ENCODE data around the gene PDAP1. TPM values are rescaled to one million over a fixed set of nuclear protein-coding genes. Genes with fewer than 3 reads are reported as not detected.
A peak's percentile ranks its signal among the peaks of the same experiment; 100 is the strongest.
"Not testable (repeated sequence)": the region's sequence is repeated elsewhere in the genome, so short reads cannot be mapped to it uniquely, and the experiment has no call there.

The PDAP1 gene
- total and polyA plus RNA-seq, 9 donors = 31.1 to 155 (median 83.9) TPM

DNA sequence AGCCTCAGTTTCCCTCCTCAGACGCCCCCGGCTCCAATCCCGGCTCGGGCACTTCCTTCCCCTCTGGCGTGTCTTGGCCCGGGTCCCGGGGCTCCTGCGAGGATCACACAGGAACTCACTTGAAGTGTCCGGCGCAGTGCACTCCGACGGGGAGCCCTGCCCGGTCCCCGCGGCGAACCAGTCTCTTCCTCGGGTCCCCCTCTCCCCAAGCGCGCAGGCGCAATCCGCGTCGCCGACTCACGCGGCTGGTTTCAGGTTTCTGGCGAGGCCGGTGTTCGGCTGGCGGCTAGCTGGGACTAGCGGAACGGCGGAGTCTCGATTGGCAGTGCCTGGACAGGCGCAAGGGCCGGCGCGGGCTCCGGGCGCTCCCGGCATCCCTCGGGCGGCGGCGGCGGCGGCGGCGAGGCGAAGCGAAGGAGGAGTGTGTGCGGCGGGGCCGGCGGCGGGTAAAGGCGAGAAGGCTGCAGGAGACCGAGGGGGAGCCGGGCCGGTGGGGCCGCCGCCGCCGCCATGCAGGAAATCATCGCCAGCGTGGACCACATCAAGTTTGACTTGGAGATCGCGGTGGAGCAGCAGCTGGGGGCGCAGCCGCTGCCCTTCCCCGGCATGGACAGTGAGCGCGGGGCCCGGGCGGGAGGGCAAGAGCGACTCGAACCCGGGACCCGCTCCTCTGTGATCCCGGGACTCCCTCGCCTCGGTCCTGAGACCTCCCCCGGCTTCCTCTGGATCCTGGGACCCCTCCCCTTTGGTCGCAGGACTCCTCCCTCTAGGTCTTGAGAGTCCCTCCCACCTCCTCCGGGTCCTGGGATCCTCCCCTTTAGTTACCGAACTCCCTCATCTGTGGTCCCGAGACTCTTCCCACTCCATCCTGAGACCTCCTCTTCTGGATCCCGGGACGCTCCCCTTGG is 30.4 kb upstream of the PDAP1 start, which contains the start of the genes CPSF4 and PTCD1:
TSS of gene CPSF4 (plus strand) at position 371 of the 908 bp plus-strand sequence. CDS start at position 511, 140 bp downstream.
TSS of gene PTCD1 (minus strand) at position 226 of the 908 bp plus-strand sequence. CDS start 3,556 bp downstream, outside the sequence.
- Histone ChIP-seq H3K27ac (peak within 1 kb of the TSS; percentile 56 to 68), H3K4me3 (peak within 1 kb of the TSS; percentile 94)
- 0 to 1% (median 0%) methylated on average over 53 to 89 of the region's 89 CpGs for WGBS, 3 donors

DNA sequence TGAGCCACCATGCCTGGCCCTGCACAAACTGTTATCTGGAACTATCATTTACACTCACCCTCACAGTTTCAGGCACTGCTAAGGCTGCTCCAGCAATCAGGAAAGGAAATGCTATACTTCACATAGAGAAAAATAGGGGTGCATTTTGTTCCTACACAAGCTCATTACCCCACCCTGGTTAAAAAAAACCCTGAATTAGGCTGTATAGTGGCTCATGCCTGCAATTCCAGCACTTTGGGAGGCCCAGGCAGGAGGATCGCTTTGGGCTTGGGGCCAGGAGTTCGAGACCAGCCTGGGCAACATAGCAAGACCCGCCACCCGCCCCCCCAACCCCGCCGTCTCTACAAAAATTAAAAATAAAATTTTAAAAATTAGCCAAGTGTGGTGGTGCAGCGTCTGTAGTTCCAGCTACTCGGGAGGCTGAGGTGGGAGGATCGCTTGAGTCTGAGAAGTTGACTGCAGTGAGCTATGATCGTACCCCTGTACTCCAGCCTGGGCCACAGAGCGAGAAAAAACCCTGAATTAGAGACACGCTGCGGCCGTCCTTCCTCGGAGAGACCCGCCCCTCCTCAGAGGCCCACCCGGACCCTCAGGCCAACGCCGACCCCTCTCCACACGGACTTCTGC is 29.7 kb upstream of the PDAP1 start:
- no peak for TF ChIP-seq EP300 (IDR thresholded peaks at IDR 0.05)
- TF ChIP-seq, protein P1, sequence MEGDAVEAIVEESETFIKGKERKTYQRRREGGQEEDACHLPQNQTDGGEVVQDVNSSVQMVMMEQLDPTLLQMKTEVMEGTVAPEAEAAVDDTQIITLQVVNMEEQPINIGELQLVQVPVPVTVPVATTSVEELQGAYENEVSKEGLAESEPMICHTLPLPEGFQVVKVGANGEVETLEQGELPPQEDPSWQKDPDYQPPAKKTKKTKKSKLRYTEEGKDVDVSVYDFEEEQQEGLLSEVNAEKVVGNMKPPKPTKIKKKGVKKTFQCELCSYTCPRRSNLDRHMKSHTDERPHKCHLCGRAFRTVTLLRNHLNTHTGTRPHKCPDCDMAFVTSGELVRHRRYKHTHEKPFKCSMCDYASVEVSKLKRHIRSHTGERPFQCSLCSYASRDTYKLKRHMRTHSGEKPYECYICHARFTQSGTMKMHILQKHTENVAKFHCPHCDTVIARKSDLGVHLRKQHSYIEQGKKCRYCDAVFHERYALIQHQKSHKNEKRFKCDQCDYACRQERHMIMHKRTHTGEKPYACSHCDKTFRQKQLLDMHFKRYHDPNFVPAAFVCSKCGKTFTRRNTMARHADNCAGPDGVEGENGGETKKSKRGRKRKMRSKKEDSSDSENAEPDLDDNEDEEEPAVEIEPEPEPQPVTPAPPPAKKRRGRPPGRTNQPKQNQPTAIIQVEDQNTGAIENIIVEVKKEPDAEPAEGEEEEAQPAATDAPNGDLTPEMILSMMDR (IDR thresholded peaks at IDR 0.05) = no peak
- no peak for TF ChIP-seq POLR2A (IDR thresholded peaks at IDR 0.05)
- peak overlapping the region; percentile 56 to 68 for H3K27ac ChIP-seq
- H3K4me1 ChIP-seq (ENCODE audit: insufficient read depth) = peaks cover 14% of the 10 kb centered on the region
- H3K27me3 ChIP-seq = no peaks in the 10 kb centered on the region
- no peaks in the 10 kb centered on the region for H3K9me3 ChIP-seq
- peak overlapping the region; percentile 94 for H3K4me3 ChIP-seq
- intact Hi-C loops (cut with DNase I) = no loop called here
- WGBS, 3 donors = 10 to 16% (median 11%) methylated on average over 20 of the region's 20 CpGs
- DNase-seq = peak in 2 of 5 donors; percentile 29 to 37
- no peaks in the 10 kb centered on the region for H3K36me3 ChIP-seq

More for the DNA sequence above, 30.4 kb upstream of the PDAP1 start, which contains the start of the genes CPSF4 and PTCD1:
- H3K36me3 ChIP-seq = no peaks in the 10 kb centered on the region
- intact Hi-C loops (cut with DNase I) = no loop called here
- TF ChIP-seq, protein P1 (IDR thresholded peaks at IDR 0.05) = no peak
- TF ChIP-seq EP300 (IDR thresholded peaks at IDR 0.05) = no peak
- peak; percentile 32 for TF ChIP-seq POLR2A (IDR thresholded peaks at IDR 0.05)
- peak; percentile 94 to 97 (median 96) for DNase-seq
- H3K4me1 ChIP-seq (ENCODE audit: insufficient read depth) = peaks cover 14% of the 10 kb centered on the region
- no peaks in the 10 kb centered on the region for H3K9me3 ChIP-seq
- H3K27me3 ChIP-seq = no peaks in the 10 kb centered on the region

DNA sequence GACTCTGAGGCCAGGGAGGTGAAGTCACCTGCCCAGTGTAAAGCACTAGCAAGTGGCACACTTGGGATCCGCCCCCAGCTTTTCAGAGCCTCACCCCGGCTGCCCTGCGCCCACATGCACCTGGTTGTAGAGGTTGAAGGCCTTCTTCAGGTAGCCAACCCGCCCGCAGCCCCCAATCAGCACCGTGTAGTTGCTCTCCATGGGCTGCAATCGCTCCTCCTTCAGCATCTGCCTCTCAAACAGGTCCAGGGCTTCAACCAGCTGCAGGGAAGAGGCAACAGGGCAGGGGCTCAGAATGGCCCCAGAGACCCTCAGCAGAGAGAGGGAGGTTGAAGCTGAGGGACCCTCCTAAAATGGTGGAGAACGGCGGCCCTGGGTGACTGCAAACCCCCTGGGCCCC is 24.8 kb upstream of the PDAP1 start:
- no peaks in the 10 kb centered on the region for H3K27me3 ChIP-seq
- intact Hi-C loops (cut with DNase I) = no loop called here
- no peaks in the 10 kb centered on the region for H3K4me1 ChIP-seq (ENCODE audit: insufficient read depth)
- no peak for DNase-seq
- WGBS, 3 donors = 89 to 95% (median 90%) methylated on average over 9 of the region's 9 CpGs
- H3K9me3 ChIP-seq = no peaks in the 10 kb centered on the region
- TF ChIP-seq EP300 (IDR thresholded peaks at IDR 0.05) (no peak), POLR2A (IDR thresholded peaks at IDR 0.05) (no peak)
- TF ChIP-seq, protein P1 (IDR thresholded peaks at IDR 0.05) = no peak
- no peak overlapping the region for H3K4me3 ChIP-seq
- H3K36me3 ChIP-seq = no peaks in the 10 kb centered on the region
- H3K27ac ChIP-seq = no peak overlapping the region

DNA sequence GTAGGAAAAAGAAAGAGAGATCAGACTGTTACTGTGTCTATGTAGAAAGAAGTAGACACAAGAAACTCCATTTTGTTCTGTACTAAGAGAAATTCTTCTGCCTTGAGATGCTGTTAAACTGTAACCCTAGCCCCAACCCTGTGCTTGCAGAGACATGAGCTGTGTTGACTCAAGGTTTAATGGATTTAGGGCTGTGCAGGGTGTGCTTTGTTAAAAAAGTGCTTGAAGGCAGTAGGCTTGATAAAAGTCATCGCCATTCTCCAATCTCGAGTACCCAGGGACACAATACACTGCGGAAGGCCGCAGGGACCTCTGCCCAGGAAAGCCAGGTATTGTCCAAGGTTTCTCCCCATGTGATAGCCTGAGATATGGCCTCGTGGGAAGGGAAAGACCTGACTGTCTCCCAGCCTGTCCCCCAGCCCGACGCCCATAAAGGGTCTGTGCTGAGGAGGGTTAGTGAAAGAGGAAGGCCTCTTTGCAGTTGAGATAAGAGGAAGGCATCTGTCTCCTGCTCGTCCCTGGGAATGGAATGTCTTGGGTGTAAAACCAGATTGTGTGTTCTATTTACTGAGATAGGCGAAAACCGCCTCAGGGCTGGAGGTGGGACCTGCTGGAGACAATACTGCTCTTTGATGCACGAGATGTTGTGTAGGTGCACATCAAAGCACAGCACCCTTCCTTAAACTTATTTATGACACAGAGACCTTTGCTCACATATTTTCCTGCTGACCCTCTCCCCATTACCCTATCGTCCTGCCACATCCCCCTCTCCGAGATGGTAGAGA is 23.6 kb upstream of the PDAP1 start:
- 81 to 90% (median 85%) methylated on average over 13 of the region's 13 CpGs for WGBS, 3 donors
- H3K9me3 ChIP-seq; H3K36me3 ChIP-seq; H3K4me1 ChIP-seq (ENCODE audit: insufficient read depth); H3K4me3 ChIP-seq; H3K27me3 ChIP-seq; H3K27ac ChIP-seq; DNase-seq; intact Hi-C loops (cut with DNase I): not testable (repeated sequence)
